GM18511 (cell line): ENCODE data around the gene SMPD3.

Source experiments
- ATAC-seq: cut with Tn5 transposase; IDR thresholded peaks from one replicate; pipeline ENCODE4 v1.9.1; 2021; ENCODE audit warnings: mild to moderate bottlenecking, moderate library complexity; ENCODE audit not compliant: unreplicated experiment

The SMPD3 gene

GRCh38 chr16:68385371-68385770 lies 62.9 kb downstream of the SMPD3 start:
- ATAC-seq, result no peak

- ATAC-seq, result no peak
Measured at GRCh38 chr16:68384288-68385161, 63.8 kb downstream of the SMPD3 start.

- no peak for ATAC-seq
Measured at GRCh38 chr16:68383858-68384257, 64.5 kb downstream of the SMPD3 start.

GRCh38 chr16:68382296-68382718 lies 66.0 kb downstream of the SMPD3 start:
- no peak for ATAC-seq

GRCh38 chr16:68381363-68381724 lies 67.0 kb downstream of the SMPD3 start:
- ATAC-seq, result no peak

- ATAC-seq, result no peak
Measured at GRCh38 chr16:68380676-68381362, 67.5 kb downstream of the SMPD3 start.

GRCh38 chr16:68380348-68380670 lies 68.0 kb downstream of the SMPD3 start:
- ATAC-seq, result no peak

- ATAC-seq, result no peak
Measured at GRCh38 chr16:68379472-68380347, 68.6 kb downstream of the SMPD3 start.

GRCh38 chr16:68378436-68379415 lies 69.6 kb downstream of the SMPD3 start:
- ATAC-seq, result no peak

- ATAC-seq, result no peak
Measured at GRCh38 chr16:68377667-68378393, 70.5 kb downstream of the SMPD3 start.

- ATAC-seq, result no peak
Measured at GRCh38 chr16:68377221-68377620, 71.1 kb downstream of the SMPD3 start.

- no peak for ATAC-seq
Measured at GRCh38 chr16:68376590-68376989, 71.7 kb downstream of the SMPD3 start.

GRCh38 chr16:68375801-68376536 lies 72.3 kb downstream of the SMPD3 start:
- ATAC-seq, result no peak

GRCh38 chr16:68374961-68375660 lies 73.2 kb downstream of the SMPD3 start:
- ATAC-seq, result no peak

GRCh38 chr16:68374246-68374805 lies 74.0 kb downstream of the SMPD3 start:
- ATAC-seq, result no peak

- no peak for ATAC-seq
Measured at GRCh38 chr16:68373528-68374245, 74.6 kb downstream of the SMPD3 start.

- ATAC-seq, result no peak
Measured at GRCh38 chr16:68372806-68373205, 75.5 kb downstream of the SMPD3 start.
